HL-60 (cell line): ENCODE data around the gene PRKRA.

Experiments used
- DNase-seq, 2 experiments: peaks; one replicate each; pipeline ENCODE4 v3.0.0-alpha.2; 2010 to 2020; ENCODE audit warnings: low read depth in 1 of 2, low spot score in 1 of 2
- H3K27ac ChIP-seq: fragments of 250-450 bp; sonication (Bioruptor Pico); replicated peaks from 2 replicates; pipeline ENCODE4 v1.5.1; 2020; ENCODE audit warnings: mild to moderate bottlenecking, moderate library complexity
- H3K27me3 ChIP-seq: fragments of 250-450 bp; sonication (Bioruptor Pico); 2 replicates; pipeline ENCODE4 v1.5.1; 2021; ENCODE audit warnings: mild to moderate bottlenecking, moderate library complexity; ENCODE audit not compliant: insufficient read depth, poor library complexity, severe bottlenecking
- H3K4me3 ChIP-seq: replicated peaks from 2 replicates; pipeline ENCODE4 v1.5.1; 2011; ENCODE audit warnings: mild to moderate bottlenecking, control low read depth, low read length; ENCODE audit not compliant: insufficient read depth
- GABPA ChIP-seq: IDR thresholded peaks from 2 replicates; pipeline ENCODE4 v1.6.1; 2012; ENCODE audit warnings: low read depth
- POLR2AphosphoS5 ChIP-seq: IDR thresholded peaks from 2 replicates; pipeline ENCODE4 v1.6.1; 2012; ENCODE audit warnings: low read depth
- SPI1 ChIP-seq: IDR thresholded peaks from 2 replicates; pipeline ENCODE4 v1.6.1; 2012; ENCODE audit warnings: low read depth, mild to moderate bottlenecking, borderline replicate concordance
- TF ChIP-seq, protein P1 (sequence below): IDR thresholded peaks from 2 replicates; pipeline ENCODE4 v1.6.1; 2012; ENCODE audit warnings: low read depth; ENCODE audit not compliant: insufficient replicate concordance
- TF ChIP-seq, protein P2 (sequence below): IDR thresholded peaks from one replicate; pipeline ENCODE4 v1.5.1; 2011; ENCODE audit warnings: low read length, control low read depth, inconsistent platforms; ENCODE audit not compliant: insufficient read depth

Gene PRKRA

GRCh38 chr2:178457390-178457886, 6.5 kb upstream of the PRKRA start:
- no peak for TF ChIP-seq POLR2AphosphoS5
- TF ChIP-seq GABPA, result no peak
- TF ChIP-seq, protein P1, sequence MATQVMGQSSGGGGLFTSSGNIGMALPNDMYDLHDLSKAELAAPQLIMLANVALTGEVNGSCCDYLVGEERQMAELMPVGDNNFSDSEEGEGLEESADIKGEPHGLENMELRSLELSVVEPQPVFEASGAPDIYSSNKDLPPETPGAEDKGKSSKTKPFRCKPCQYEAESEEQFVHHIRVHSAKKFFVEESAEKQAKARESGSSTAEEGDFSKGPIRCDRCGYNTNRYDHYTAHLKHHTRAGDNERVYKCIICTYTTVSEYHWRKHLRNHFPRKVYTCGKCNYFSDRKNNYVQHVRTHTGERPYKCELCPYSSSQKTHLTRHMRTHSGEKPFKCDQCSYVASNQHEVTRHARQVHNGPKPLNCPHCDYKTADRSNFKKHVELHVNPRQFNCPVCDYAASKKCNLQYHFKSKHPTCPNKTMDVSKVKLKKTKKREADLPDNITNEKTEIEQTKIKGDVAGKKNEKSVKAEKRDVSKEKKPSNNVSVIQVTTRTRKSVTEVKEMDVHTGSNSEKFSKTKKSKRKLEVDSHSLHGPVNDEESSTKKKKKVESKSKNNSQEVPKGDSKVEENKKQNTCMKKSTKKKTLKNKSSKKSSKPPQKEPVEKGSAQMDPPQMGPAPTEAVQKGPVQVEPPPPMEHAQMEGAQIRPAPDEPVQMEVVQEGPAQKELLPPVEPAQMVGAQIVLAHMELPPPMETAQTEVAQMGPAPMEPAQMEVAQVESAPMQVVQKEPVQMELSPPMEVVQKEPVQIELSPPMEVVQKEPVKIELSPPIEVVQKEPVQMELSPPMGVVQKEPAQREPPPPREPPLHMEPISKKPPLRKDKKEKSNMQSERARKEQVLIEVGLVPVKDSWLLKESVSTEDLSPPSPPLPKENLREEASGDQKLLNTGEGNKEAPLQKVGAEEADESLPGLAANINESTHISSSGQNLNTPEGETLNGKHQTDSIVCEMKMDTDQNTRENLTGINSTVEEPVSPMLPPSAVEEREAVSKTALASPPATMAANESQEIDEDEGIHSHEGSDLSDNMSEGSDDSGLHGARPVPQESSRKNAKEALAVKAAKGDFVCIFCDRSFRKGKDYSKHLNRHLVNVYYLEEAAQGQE, result no peak
- no peak for TF ChIP-seq SPI1
- TF ChIP-seq, protein P2, sequence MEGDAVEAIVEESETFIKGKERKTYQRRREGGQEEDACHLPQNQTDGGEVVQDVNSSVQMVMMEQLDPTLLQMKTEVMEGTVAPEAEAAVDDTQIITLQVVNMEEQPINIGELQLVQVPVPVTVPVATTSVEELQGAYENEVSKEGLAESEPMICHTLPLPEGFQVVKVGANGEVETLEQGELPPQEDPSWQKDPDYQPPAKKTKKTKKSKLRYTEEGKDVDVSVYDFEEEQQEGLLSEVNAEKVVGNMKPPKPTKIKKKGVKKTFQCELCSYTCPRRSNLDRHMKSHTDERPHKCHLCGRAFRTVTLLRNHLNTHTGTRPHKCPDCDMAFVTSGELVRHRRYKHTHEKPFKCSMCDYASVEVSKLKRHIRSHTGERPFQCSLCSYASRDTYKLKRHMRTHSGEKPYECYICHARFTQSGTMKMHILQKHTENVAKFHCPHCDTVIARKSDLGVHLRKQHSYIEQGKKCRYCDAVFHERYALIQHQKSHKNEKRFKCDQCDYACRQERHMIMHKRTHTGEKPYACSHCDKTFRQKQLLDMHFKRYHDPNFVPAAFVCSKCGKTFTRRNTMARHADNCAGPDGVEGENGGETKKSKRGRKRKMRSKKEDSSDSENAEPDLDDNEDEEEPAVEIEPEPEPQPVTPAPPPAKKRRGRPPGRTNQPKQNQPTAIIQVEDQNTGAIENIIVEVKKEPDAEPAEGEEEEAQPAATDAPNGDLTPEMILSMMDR, result no peak
- Histone ChIP-seq H3K27me3 (no peaks in the 10 kb centered on the region), H3K4me3 (no peak overlapping the region), H3K27ac (no peak overlapping the region)
- no peak for DNase-seq

GRCh38 chr2:178455947-178456346, 5.0 kb upstream of the PRKRA start:
- DNase-seq, result no peak
- no peaks in the 10 kb centered on the region for H3K27me3 ChIP-seq
- no peak overlapping the region for H3K4me3 ChIP-seq
- TF ChIP-seq GABPA (no peak), SPI1 (no peak), POLR2AphosphoS5 (no peak)
- TF ChIP-seq, protein P1, result no peak
- TF ChIP-seq, protein P2, result no peak
- H3K27ac ChIP-seq, result no peak overlapping the region

GRCh38 chr2:178452870-178453269, 1.9 kb upstream of the PRKRA start:
- no peak for DNase-seq
- no peak for TF ChIP-seq POLR2AphosphoS5
- no peak for TF ChIP-seq SPI1
- TF ChIP-seq, protein P2, result no peak
- no peak for TF ChIP-seq GABPA
- TF ChIP-seq, protein P1, result no peak
- no peak overlapping the region for H3K27ac ChIP-seq
- H3K4me3 ChIP-seq, result no peak overlapping the region
- no peaks in the 10 kb centered on the region for H3K27me3 ChIP-seq
